ENCODE data around the gene USP24.
"Not testable (repeated sequence)": the region's sequence is repeated elsewhere in the genome, so short reads cannot be mapped to it uniquely, and the experiment has no call there.

Gene USP24

GRCh38 chr1:55210990-55211801, 4.0 kb downstream of the USP24 start:
- TF ChIP-seq SUZ12 (IDR thresholded peaks at IDR 0.05; ENCODE audit: extremely low read depth, insufficient read depth, insufficient read length) (no peak), ZNF274 (IDR thresholded peaks at IDR 0.05; ENCODE audit: low read depth, low read length) (no peak), YY1 (IDR thresholded peaks at IDR 0.05; ENCODE audit: insufficient read depth, insufficient read length) (no peak)
- Histone ChIP-seq H3K9ac (ENCODE audit: insufficient read length, low read depth) (no peak overlapping the region), H3K4me3 (ENCODE audit: insufficient read length, low read depth) (no peak overlapping the region), H3K36me3 (ENCODE audit: insufficient read depth, insufficient read length, low read length) (peaks cover 16% of the 10 kb centered on the region), H3K9me3 (ENCODE audit: insufficient read depth, low read length) (no peaks in the 10 kb centered on the region), H3K27me3 (ENCODE audit: insufficient read depth, insufficient read length) (no peaks in the 10 kb centered on the region), H3K4me1 (ENCODE audit: insufficient read depth, insufficient read length) (peaks cover 5% of the 10 kb centered on the region)
- DNase-seq (ENCODE audit: low read depth, low spot score) = no peak

- TF ChIP-seq SUZ12 (IDR thresholded peaks at IDR 0.05; ENCODE audit: extremely low read depth, insufficient read depth, insufficient read length) (no peak), ZNF274 (IDR thresholded peaks at IDR 0.05; ENCODE audit: low read depth, low read length) (no peak), YY1 (IDR thresholded peaks at IDR 0.05; ENCODE audit: insufficient read depth, insufficient read length) (no peak)
- no peaks in the 10 kb centered on the region for H3K27me3 ChIP-seq (ENCODE audit: insufficient read depth, insufficient read length)
- peaks cover 16% of the 10 kb centered on the region for H3K36me3 ChIP-seq (ENCODE audit: insufficient read depth, insufficient read length, low read length)
- H3K9ac ChIP-seq (ENCODE audit: insufficient read length, low read depth) = no peak overlapping the region
- no peak overlapping the region for H3K4me3 ChIP-seq (ENCODE audit: insufficient read length, low read depth)
- DNase-seq (ENCODE audit: low read depth, low spot score) = no peak
- peaks cover 5% of the 10 kb centered on the region for H3K4me1 ChIP-seq (ENCODE audit: insufficient read depth, insufficient read length)
- no peaks in the 10 kb centered on the region for H3K9me3 ChIP-seq (ENCODE audit: insufficient read depth, low read length)
Observed at GRCh38 chr1:55209247-55209646, 5.9 kb downstream of the USP24 start.

DNA sequence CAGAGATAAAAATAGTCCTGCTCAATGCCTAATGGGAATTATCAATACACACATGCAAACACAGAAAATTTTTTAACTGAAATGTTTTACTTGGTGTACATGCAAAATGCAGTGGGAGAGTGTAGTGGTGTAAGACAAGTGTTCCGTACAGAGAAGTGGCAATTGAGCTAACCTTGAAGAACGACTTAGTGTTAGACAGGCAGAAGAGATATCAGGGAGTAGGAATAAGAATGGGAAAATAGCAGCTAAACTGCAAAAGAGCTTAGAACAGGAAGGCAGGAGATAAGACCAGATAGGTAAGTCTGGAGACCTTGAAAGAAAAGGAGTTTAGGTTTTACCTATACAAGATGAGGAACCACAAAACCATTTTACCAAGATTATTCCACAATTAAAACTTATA, 9.0 kb downstream of the USP24 start:
- DNase-seq (ENCODE audit: low read depth, low spot score) = no peak
- H3K4me3 ChIP-seq (ENCODE audit: insufficient read length, low read depth) = no peak overlapping the region
- no peak for TF ChIP-seq ZNF274 (IDR thresholded peaks at IDR 0.05; ENCODE audit: low read depth, low read length)
- H3K4me1 ChIP-seq (ENCODE audit: insufficient read depth, insufficient read length) = no peaks in the 10 kb centered on the region
- peaks cover 9% of the 10 kb centered on the region for H3K36me3 ChIP-seq (ENCODE audit: insufficient read depth, insufficient read length, low read length)
- no peak overlapping the region for H3K9ac ChIP-seq (ENCODE audit: insufficient read length, low read depth)
- H3K9me3 ChIP-seq (ENCODE audit: insufficient read depth, low read length) = no peaks in the 10 kb centered on the region
- H3K27me3 ChIP-seq (ENCODE audit: insufficient read depth, insufficient read length) = no peaks in the 10 kb centered on the region

DNA sequence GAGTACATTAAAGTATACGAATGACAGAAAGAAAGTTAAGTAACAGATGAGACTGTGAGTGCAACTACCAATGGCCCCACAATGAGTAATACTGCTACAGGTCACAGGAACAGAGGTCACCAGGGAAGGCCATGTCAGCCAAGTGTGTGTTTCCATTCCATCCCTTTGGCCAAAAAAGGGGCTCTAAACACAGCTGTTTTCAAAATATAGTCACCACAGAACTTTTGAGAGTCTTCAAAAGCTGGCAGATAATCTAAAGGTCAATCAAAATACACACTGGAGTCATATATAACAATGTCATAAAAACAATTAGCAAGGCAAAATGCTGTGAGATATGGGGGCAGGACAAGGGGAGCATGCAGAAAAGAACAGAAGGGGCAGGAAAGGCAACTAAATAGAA, 10.2 kb downstream of the USP24 start:
- H3K36me3 ChIP-seq (ENCODE audit: insufficient read depth, insufficient read length, low read length) = peaks cover 5% of the 10 kb centered on the region
- no peaks in the 10 kb centered on the region for H3K4me1 ChIP-seq (ENCODE audit: insufficient read depth, insufficient read length)
- H3K4me3 ChIP-seq (ENCODE audit: insufficient read length, low read depth) = no peak overlapping the region
- no peak overlapping the region for H3K9ac ChIP-seq (ENCODE audit: insufficient read length, low read depth)
- DNase-seq (ENCODE audit: low read depth, low spot score) = no peak
- no peaks in the 10 kb centered on the region for H3K9me3 ChIP-seq (ENCODE audit: insufficient read depth, low read length)
- TF ChIP-seq ZNF274 (IDR thresholded peaks at IDR 0.05; ENCODE audit: low read depth, low read length) (no peak), YY1 (IDR thresholded peaks at IDR 0.05; ENCODE audit: insufficient read depth, insufficient read length) (no peak), SUZ12 (IDR thresholded peaks at IDR 0.05; ENCODE audit: extremely low read depth, insufficient read depth, insufficient read length) (no peak)
- H3K27me3 ChIP-seq (ENCODE audit: insufficient read depth, insufficient read length) = no peaks in the 10 kb centered on the region

GRCh38 chr1:55203064-55203463, 12.1 kb downstream of the USP24 start:
- H3K27me3 ChIP-seq (ENCODE audit: insufficient read depth, insufficient read length) = no peaks in the 10 kb centered on the region
- TF ChIP-seq ZNF274 (IDR thresholded peaks at IDR 0.05; ENCODE audit: low read depth, low read length) = no peak
- no peak for TF ChIP-seq SUZ12 (IDR thresholded peaks at IDR 0.05; ENCODE audit: extremely low read depth, insufficient read depth, insufficient read length)
- no peak for TF ChIP-seq YY1 (IDR thresholded peaks at IDR 0.05; ENCODE audit: insufficient read depth, insufficient read length)
- peaks cover 17% of the 10 kb centered on the region for H3K36me3 ChIP-seq (ENCODE audit: insufficient read depth, insufficient read length, low read length)
- H3K9me3 ChIP-seq (ENCODE audit: insufficient read depth, low read length) = no peaks in the 10 kb centered on the region
- no peak for DNase-seq (ENCODE audit: low read depth, low spot score)
- no peaks in the 10 kb centered on the region for H3K4me1 ChIP-seq (ENCODE audit: insufficient read depth, insufficient read length)
- no peak overlapping the region for H3K4me3 ChIP-seq (ENCODE audit: insufficient read length, low read depth)
- no peak overlapping the region for H3K9ac ChIP-seq (ENCODE audit: insufficient read length, low read depth)

DNA sequence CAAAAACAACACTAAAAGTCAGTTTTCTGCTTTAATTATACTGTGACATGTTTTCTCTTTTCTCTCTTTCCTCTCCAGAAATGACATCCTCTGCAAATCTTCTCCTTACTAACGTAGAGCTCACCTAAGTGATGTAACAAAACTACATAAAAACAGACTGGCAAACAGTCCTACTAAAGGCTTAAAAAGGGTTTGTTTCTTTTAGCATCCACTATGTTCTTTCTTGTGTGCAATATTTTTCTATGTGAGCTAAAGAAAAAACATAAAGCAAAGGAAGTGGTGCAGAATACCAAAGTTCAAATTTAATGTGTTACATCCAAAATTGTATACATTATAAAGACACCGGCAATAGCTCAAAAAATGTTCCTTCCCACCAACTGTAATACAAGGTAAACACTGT, 14.5 kb downstream of the USP24 start:
- no peak overlapping the region for H3K9ac ChIP-seq (ENCODE audit: insufficient read length, low read depth)
- no peak overlapping the region for H3K4me3 ChIP-seq (ENCODE audit: insufficient read length, low read depth)
- no peak for DNase-seq (ENCODE audit: low read depth, low spot score)
- no peaks in the 10 kb centered on the region for H3K4me1 ChIP-seq (ENCODE audit: insufficient read depth, insufficient read length)
- H3K27me3 ChIP-seq (ENCODE audit: insufficient read depth, insufficient read length) = no peaks in the 10 kb centered on the region
- H3K36me3 ChIP-seq (ENCODE audit: insufficient read depth, insufficient read length, low read length) = peaks cover 23% of the 10 kb centered on the region
- H3K9me3 ChIP-seq (ENCODE audit: insufficient read depth, low read length) = no peaks in the 10 kb centered on the region
- TF ChIP-seq ZNF274 (IDR thresholded peaks at IDR 0.05; ENCODE audit: low read depth, low read length) (no peak), SUZ12 (IDR thresholded peaks at IDR 0.05; ENCODE audit: extremely low read depth, insufficient read depth, insufficient read length) (no peak), YY1 (IDR thresholded peaks at IDR 0.05; ENCODE audit: insufficient read depth, insufficient read length) (no peak)

DNA sequence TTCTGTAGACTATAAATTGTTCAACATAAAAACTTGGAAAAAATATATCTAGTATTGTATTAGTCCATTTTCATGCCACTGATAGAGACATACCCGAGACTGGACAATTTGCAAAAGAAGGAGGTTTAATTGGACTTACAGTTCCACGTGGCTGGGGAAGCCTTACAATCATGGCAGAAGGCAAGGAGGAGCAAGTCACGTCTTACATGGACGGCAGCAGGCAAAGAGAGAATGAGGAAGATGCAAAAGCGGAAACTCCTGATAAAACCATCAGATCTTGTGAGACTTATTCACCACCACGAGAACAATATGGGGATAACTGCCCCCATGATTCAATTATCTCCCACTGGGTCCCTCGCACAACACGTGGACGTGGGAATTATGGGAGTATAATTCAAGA, 15.4 kb downstream of the USP24 start:
- H3K4me1 ChIP-seq (ENCODE audit: insufficient read depth, insufficient read length); H3K4me3 ChIP-seq (ENCODE audit: insufficient read length, low read depth); DNase-seq (ENCODE audit: low read depth, low spot score); H3K9me3 ChIP-seq (ENCODE audit: insufficient read depth, low read length); H3K27me3 ChIP-seq (ENCODE audit: insufficient read depth, insufficient read length); H3K9ac ChIP-seq (ENCODE audit: insufficient read length, low read depth): not testable (repeated sequence)
- H3K36me3 ChIP-seq (ENCODE audit: insufficient read depth, insufficient read length, low read length) = peaks cover 28% of the 10 kb centered on the region
